ENCODE measurements around the gene STX18. TPM values are rescaled to one million over a fixed set of nuclear protein-coding genes. Genes with fewer than 3 reads are reported as not detected.

Gene STX18
- total RNA-seq, 2 experiments from 2014 or later: 22.8 to 26.5 TPM

DNA sequence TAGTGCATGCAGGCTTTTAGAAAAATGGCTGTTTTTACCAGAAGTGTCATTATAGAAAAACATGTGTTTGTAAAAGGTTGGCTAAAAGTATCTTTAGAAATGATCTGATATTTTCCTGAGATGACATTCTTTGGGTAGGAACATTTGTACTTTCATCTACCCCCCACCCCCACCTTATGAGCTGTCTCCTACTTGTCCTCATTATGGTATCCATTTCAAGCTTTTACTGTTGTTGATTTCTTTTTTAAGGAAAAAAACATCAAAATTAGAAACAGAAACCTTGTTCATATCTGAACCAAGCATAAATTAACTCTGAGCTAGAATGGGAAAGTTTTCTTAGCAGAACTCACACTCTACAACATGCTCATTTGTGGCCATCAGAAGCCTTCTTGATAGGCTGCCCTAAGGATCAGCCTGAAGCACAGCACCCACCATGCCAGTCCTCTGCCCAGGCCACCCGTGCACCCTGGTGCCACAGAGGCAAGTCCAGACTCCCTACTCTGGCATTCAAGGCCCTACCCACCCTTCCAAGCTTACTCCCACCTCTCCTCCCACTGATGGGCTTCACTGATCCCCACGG lies 105.5 kb downstream of the STX18 start:
- peaks cover 7% of the 10 kb centered on the region for H3K36me3 Mint-ChIP-seq (ENCODE audit: low read depth)
- no peaks in the 10 kb centered on the region for H3K27me3 Mint-ChIP-seq
- no peaks in the 10 kb centered on the region for H3K9me3 Mint-ChIP-seq
- DNase-seq: no peak
- CTCF ChIA-PET: no interaction called here
- POLR2A ChIA-PET: no interaction called here
- H3K4me3 Mint-ChIP-seq: no peak overlapping the region
- peaks cover 7% of the 10 kb centered on the region for H3K4me1 Mint-ChIP-seq
- peak overlapping the region; percentile 26 for H3K27ac Mint-ChIP-seq

DNA sequence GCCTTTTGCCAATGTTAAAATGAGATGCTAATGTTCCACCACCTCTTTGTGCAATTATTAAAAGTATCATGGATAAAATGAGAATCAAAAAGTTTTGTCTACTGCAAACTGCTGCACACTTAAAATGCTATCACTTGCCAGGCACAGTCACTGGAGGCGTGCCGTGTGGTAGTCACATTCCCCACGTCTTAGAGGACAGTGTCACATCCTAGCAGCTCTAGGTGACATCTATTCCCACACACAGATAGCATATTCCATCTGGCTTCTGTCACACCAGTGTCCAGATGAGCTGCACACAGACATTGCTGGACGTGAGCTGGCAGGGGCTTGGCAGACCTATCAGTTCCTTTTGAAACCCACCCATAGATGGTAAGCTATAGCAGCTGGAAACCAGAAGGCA lies 107.9 kb downstream of the STX18 start:
- ChIA-PET POLR2A (no interaction called here), CTCF (no interaction called here)
- Mint-ChIP-seq H3K27ac (no peak overlapping the region), H3K4me3 (no peak overlapping the region), H3K4me1 (peaks cover 3% of the 10 kb centered on the region), H3K36me3 (ENCODE audit: low read depth) (peaks cover 7% of the 10 kb centered on the region), H3K9me3 (no peaks in the 10 kb centered on the region), H3K27me3 (no peaks in the 10 kb centered on the region)
- DNase-seq: no peak

DNA sequence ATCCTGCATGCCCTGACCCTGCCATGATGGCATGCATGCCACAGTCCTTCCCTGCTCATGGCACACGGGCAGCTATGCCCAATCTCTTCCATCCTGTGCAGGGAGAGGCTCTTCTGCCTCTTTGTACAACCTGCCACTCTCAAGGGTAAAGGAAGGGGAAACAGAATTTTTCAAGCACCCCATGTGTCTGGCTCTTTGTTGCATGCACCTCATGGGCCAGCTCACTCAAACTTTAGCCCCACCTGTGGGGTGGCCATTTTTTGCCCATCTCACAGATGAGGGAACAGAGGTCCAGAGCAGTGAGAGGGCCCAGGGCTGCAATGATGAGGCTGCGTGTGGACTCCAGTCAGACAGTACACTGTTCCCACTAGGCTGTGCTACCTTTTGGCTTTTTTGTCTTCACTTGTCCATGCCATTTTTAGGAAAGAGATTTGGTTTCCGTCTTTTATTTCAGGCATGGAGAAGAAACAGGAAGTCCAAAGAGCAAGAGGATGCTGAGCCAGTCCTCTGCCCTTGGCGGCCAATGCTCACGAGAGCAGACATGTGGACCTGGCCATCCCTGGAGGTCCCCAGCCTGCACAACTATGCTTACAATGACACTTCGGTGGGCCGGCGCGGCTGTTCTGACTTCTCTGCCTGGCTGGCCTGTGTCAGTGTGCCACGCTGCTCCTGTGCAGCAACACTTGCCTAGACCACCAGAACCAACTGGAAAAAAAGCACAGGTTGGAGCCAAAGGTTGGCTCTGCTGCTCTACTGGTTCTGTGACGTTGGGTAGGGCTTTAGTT lies 109.3 kb downstream of the STX18 start:
- Mint-ChIP-seq H3K36me3 (ENCODE audit: low read depth) (peaks cover 7% of the 10 kb centered on the region), H3K4me3 (no peak overlapping the region), H3K4me1 (peaks cover 3% of the 10 kb centered on the region), H3K27me3 (no peaks in the 10 kb centered on the region), H3K27ac (no peak overlapping the region), H3K9me3 (no peaks in the 10 kb centered on the region)
- CTCF ChIA-PET: interaction anchor here (0.6 to 2.6 kb wide), 4 partner anchors 11 to 470 kb away, joined by 3 to 23 read pairs (median 3); no protein-coding TSS in a partner anchor
- no peak for DNase-seq
- POLR2A ChIA-PET: no interaction called here

DNA sequence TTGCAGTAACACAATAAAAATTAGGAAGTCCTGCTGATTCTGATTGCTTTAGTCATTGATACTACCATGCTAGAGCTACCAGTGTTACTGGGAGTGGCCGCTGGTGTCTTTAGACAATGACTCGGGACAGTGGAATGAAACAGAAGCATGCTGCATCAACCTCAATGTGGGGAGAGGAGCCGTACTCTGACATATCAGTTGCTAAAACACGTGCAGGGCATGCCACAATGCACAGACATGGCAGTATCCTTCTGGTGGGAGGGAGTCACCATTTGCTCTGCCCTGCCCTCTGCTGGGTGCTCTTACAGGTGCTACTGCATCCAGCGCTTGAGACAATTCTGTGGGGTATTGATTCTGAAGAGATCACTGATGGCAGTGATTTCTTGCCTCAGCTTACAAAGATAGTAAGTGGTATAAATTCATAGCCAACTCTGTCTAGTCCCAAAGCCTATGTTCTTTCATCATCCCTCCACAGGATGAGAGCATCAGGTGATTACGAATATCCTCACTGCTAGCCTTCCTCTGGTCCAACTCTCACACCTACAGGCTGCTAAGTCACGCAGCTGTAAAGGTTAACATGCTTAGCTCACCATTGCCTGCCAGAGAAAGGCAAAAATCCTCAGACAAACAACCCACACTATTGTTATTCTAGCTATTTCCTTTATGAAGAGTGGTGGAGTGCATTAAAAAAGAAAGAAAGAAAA lies 111.2 kb downstream of the STX18 start:
- Mint-ChIP-seq H3K27me3 (no peaks in the 10 kb centered on the region), H3K9me3 (no peaks in the 10 kb centered on the region), H3K4me3 (no peak overlapping the region), H3K27ac (no peak overlapping the region), H3K36me3 (ENCODE audit: low read depth) (no peaks in the 10 kb centered on the region), H3K4me1 (peaks cover 2% of the 10 kb centered on the region)
- DNase-seq: peak; percentile 58
- ChIA-PET CTCF (interaction anchor here (0.8 to 2.6 kb wide), 9 partner anchors 9 to 181 kb away, joined by 3 to 23 read pairs (median 4); partner anchors contain the start of gene NSG1), POLR2A (interaction anchor here (1.0 to 1.1 kb wide), 2 partner anchors 161 to 179 kb away, joined by 3 read pairs; no protein-coding TSS in a partner anchor)

DNA sequence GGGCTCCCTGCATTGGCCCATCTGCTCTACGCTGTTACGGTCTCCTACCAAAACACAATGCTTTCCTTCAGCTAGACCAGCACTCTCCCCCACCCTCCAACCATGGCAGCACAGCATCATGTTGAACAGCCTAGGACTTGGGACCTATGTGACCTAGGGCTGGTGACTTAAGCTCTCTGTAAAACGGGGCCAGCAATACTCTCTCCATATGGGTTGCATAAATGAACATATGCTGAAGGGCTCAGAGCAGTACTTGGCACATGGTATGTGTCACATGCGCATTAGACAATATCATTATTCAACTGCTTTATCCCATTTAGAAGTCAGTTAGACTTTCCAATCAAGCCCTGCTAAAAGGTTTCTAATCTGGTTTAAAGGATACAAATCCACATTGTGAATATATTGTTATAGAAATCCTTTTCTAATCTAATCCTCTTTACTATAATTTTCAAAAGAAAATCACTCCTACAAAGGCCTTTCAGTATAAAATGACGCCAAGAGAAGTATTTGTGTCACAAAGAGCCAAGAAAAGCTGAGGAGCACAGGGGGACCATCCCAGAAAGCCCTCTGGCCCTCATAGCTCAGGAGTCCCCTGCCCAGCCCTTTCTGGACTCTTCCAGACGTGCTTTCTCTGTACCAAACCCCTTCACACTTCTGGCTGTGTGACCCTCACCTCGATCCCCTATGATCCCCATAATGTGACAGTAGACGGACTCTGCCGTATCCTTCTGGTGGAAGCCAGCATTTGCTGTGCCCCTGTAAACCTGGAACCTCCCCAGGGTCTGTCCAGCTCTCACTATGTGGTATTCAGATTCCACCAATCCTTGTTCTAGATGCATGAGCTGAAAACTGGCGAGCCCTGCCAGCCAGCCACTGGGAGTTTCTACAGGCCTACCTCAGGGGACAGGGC lies 112.6 kb downstream of the STX18 start:
- Mint-ChIP-seq H3K36me3 (ENCODE audit: low read depth) (no peaks in the 10 kb centered on the region), H3K27ac (no peak overlapping the region), H3K4me1 (peaks cover 2% of the 10 kb centered on the region), H3K4me3 (no peak overlapping the region), H3K27me3 (no peaks in the 10 kb centered on the region), H3K9me3 (no peaks in the 10 kb centered on the region)
- ChIA-PET CTCF (no interaction called here), POLR2A (interaction anchor here (1.0 kb wide), 1 partner anchor 12 kb away, joined by 3 read pairs; no protein-coding TSS in a partner anchor)
- DNase-seq: no peak

DNA sequence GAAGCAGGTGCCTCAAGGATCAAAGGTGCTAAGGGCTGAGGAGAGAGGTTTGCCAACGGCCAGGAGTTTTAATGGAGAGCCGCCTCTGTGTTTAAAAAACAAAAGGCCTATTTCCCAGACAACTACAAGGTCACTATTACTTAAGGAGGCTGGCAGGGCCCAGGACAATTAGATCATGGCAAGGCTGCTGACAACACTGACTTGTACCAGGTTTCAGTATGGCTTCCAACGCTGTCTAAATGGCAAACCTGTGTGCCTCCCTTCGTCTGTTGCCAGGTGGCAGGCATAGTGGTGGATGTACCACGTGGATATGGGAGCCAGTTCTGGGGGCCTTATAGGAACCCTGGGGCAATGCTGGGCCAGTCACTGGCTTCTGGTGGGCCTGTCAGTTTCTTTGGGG lies 114.0 kb downstream of the STX18 start:
- Mint-ChIP-seq H3K27me3 (no peaks in the 10 kb centered on the region), H3K4me3 (no peak overlapping the region), H3K36me3 (ENCODE audit: low read depth) (no peaks in the 10 kb centered on the region), H3K4me1 (peaks cover 4% of the 10 kb centered on the region), H3K27ac (no peak overlapping the region), H3K9me3 (no peaks in the 10 kb centered on the region)
- no peak for DNase-seq
- ChIA-PET POLR2A (no interaction called here), CTCF (no interaction called here)

DNA sequence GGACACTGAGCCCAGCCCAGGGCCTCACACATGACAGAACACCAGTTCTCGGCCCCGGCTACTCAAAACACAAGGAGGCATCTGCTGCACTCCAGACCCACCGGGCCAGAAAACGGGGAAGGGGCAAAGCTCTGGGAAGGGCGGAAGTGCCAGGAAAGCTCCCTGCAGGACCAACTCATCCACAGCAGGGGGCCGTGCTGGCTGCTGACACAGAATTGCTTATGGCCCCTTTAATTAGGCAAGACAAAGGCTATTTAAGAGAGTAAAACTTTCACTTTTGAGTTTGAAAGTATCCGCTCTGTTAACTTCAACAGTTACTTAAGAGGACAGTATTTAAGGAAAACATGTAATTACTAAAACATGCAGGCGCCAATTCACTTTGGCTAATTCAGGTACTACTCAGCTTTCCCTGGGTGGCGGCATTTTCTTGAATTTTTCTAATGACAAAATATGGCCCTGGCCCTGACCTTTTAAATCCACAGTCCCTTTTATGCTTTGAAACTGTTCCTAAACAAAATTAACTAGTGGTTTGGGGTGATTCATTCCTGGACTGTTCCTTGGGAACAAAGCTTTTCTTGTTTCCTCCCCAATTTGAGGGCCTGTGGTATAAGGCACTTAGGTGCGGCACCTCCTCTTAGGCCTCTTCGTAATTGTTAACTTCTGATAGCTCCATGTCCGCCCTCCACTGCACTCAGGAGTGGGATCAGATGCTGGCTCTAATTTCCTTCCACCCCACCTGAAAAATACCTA lies 114.6 kb downstream of the STX18 start:
- no peaks in the 10 kb centered on the region for H3K27me3 Mint-ChIP-seq
- no peak overlapping the region for H3K27ac Mint-ChIP-seq
- POLR2A ChIA-PET: no interaction called here
- H3K4me3 Mint-ChIP-seq: no peak overlapping the region
- no peaks in the 10 kb centered on the region for H3K36me3 Mint-ChIP-seq (ENCODE audit: low read depth)
- no peak for DNase-seq
- CTCF ChIA-PET: no interaction called here
- peaks cover 4% of the 10 kb centered on the region for H3K4me1 Mint-ChIP-seq
- no peaks in the 10 kb centered on the region for H3K9me3 Mint-ChIP-seq

GRCh38 chr4:4426511-4427120 lies 115.2 kb downstream of the STX18 start:
- Mint-ChIP-seq H3K4me1 (peaks cover 4% of the 10 kb centered on the region), H3K4me3 (no peak overlapping the region), H3K9me3 (no peaks in the 10 kb centered on the region), H3K36me3 (ENCODE audit: low read depth) (no peaks in the 10 kb centered on the region), H3K27me3 (no peaks in the 10 kb centered on the region), H3K27ac (no peak overlapping the region)
- CTCF ChIA-PET: no interaction called here
- POLR2A ChIA-PET: no interaction called here
- peak; percentile 12 for DNase-seq

DNA sequence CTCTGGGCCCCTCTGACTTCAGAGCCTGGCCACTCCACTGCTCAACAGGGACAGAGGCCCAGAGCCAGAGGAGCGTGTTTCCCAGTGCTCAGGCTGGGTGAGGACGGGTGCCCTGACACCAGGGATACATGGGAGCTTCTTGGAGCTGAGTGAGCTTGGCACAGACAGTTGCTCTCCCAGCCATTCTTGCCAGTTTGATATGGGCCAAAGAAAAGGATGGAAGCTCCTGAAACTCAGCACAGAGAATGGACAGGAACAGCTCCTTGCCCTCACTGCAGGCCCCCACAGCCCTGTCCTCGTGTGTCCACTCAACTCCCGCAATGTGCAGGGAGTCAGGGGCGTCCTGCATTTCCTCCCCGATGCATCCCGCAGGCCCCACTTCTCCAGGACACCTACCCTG lies 116.2 kb downstream of the STX18 start:
- Mint-ChIP-seq H3K9me3 (no peaks in the 10 kb centered on the region), H3K36me3 (ENCODE audit: low read depth) (peaks cover 5% of the 10 kb centered on the region), H3K27me3 (no peaks in the 10 kb centered on the region), H3K4me3 (no peak overlapping the region), H3K4me1 (peaks cover 4% of the 10 kb centered on the region), H3K27ac (no peak overlapping the region)
- peak; percentile 1 for DNase-seq
- POLR2A ChIA-PET: no interaction called here
- CTCF ChIA-PET: no interaction called here

DNA sequence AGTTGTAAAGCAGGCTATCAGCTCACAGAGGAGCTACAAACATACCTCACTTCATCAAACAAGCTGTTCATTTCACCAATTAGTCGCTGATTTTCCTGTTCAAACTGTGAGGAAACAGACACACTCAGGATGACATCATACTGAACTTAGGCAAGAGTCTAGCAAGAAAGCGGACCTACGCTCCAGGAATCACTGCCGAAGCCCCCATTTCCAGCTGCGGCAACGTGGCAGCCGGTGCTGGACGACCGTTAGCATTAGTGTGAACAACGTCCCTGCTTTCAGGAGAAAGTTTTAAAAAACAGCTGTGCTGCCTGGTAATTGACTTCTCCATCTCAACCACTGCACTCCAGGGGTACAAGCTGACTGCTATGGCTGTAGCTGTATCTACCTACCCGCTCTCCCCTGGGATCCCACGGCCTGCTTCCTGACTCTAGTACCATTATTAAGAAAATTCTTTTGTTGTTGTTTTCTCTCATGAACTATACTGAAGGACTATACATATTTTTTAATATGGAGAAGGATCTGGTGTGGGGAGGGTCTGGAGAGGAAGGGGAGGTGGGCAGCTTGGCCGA lies 116.6 kb downstream of the STX18 start:
- H3K4me1 Mint-ChIP-seq: peaks cover 2% of the 10 kb centered on the region
- no peak for DNase-seq
- ChIA-PET CTCF (no interaction called here), POLR2A (no interaction called here)
- no peaks in the 10 kb centered on the region for H3K27me3 Mint-ChIP-seq
- no peak overlapping the region for H3K4me3 Mint-ChIP-seq
- H3K27ac Mint-ChIP-seq: no peak overlapping the region
- H3K36me3 Mint-ChIP-seq (ENCODE audit: low read depth): peaks cover 7% of the 10 kb centered on the region
- H3K9me3 Mint-ChIP-seq: no peaks in the 10 kb centered on the region

DNA sequence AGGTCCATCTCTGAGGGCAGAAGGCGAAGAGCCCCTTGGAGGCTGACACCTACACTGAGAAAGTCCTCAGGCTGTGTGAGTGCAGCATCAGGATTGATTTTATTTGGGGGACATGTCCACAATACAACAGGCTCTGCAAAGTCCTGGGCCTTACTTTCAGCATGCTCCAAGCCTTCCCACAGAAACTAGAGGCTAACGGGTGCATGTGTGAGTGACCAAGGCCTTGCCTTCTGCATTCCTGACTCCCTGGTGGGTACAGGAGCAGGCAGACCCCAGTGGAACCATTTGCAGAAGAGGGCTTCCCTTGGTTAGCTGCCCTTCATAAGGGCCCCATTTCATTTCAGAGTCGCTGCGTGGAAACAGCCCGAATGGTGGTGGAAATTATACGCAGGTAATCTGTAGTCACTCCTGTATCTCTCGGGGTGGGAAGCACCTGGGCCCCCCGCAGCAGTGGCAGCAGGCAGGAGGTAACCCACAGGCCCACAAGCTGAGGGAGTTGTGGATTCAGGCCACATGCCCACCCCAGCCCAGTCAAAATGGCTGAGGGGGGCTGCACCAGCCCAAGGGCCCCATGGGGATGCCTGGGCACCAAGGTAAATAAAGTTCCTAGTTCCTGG lies 117.2 kb downstream of the STX18 start:
- ChIA-PET POLR2A (no interaction called here), CTCF (no interaction called here)

More for the DNA sequence above, 117.2 kb downstream of the STX18 start:
- H3K4me3 Mint-ChIP-seq: no peak overlapping the region
- no peaks in the 10 kb centered on the region for H3K9me3 Mint-ChIP-seq
- H3K4me1 Mint-ChIP-seq: peaks cover 5% of the 10 kb centered on the region
- DNase-seq: no peak
- H3K27ac Mint-ChIP-seq: no peak overlapping the region
- peaks cover 11% of the 10 kb centered on the region for H3K36me3 Mint-ChIP-seq (ENCODE audit: low read depth)
- no peaks in the 10 kb centered on the region for H3K27me3 Mint-ChIP-seq

All from activated CD4-positive, alpha-beta memory T cell treated with anti-CD3 and anti-CD28 coated beads, Interleukin-2, amount 10 ng/mL, durations not matched to agents 7 days and 5 days (primary cell).